G401 (cell line): ENCODE measurements around the gene KSR1. TPM values are rescaled to one million over a fixed set of nuclear protein-coding genes. Genes with fewer than 3 reads are reported as not detected.
"Not testable (repeated sequence)": the region's sequence is repeated elsewhere in the genome, so short reads cannot be mapped to it uniquely, and the experiment has no call there.

Source experiments
- DNase-seq: peaks from one replicate; pipeline ENCODE4 v3.0.0-alpha.2; 2015; ENCODE audit warnings: low spot score
- in situ Hi-C: cut with HindIII; loops from 2 replicates; pipeline ENCODE4 v1.10.0; 2016; ENCODE audit warnings: low sequenced_read_pairs, mixed read lengths
- total RNA-seq: library from RNA; depleted of rRNA; stranded (reverse); fragments of >200 nt; shearing (Covaris generic); gene quantifications from 2 replicates; pipeline ENCODE4 v1.2.3, GENCODE V29; 2014; rRNA removed

The KSR1 gene
- total RNA-seq, 1 experiment from 2014 or later: 6.0 TPM

DNA sequence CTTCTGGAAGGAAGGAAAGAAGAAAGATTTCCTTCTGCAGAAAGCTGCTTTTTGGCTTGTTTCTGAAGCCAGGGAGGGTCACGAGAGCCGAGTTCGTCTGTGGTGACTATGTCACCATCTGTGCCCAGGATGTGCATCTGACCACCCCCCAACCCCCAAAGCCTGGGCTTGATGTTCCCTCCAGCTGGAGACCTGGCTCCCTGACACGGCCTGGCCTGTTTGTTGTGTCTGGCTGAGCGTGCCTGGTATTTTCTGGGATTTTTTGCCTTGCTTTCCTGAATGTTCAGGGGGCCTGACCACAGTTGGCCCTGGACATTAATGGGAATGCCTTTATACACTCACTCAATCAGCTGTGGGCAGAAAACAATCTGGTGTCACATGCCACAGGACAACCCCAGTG, 213.6 kb downstream of the KSR1 start:
- DNase-seq: peak; percentile 43
- in situ Hi-C loops: no loop called here

DNA sequence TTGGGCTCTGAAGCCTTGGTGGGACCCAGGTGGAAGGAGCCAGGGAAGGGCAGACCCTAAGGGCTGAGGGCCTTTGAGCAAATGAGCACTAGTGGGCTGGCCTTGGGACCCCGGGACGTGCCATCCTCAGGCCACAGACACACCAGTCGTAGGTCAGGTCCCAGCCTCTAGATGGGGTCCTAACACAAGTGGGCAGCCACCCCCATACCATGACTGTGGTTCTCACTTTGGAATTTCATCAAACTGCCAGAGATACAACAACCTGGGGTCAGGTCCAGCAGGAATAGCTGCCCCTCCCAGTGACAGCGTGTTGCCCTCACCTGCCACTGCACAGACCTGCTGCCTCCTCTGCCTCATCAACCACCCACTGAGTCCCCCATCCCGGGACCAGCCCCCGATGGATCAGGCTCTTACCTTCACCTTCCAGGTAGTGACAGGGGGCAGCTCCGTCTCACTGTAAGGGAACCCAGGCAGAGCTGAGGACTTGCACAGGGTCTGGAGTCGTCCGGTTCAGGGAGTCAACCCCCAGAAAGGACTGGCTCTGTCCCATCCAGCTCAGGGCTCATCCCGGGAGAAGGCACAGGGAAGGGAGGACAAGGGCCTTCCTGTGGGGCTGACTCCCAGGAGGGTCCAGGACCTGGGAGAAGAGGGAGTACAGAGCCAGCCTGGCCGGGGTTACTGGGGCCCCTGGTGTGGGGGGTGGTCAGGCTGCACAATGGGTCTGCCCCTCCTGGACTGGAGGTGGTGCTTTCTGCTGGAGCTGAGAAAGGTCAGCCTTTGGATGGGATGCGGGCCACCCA, 214.7 kb downstream of the KSR1 start:
- in situ Hi-C loops: no loop called here
- no peak for DNase-seq

DNA sequence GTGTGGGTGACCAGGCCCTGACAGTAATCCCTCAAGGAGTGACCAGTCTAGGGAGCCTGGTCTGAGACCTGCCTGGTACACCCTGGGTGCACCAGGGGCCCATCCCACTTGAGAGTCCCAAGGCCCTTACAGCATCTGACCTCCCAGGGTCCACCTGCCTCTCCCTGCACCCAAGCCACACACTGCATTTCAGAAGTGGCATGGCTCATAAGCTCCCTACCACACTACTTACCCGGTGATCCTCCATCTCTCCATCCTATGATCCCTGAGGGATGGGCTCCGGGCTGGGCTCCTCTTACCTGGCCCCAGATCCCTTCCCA, 215.3 kb downstream of the KSR1 start:
- no peak for DNase-seq
- in situ Hi-C loops: no loop called here

DNA sequence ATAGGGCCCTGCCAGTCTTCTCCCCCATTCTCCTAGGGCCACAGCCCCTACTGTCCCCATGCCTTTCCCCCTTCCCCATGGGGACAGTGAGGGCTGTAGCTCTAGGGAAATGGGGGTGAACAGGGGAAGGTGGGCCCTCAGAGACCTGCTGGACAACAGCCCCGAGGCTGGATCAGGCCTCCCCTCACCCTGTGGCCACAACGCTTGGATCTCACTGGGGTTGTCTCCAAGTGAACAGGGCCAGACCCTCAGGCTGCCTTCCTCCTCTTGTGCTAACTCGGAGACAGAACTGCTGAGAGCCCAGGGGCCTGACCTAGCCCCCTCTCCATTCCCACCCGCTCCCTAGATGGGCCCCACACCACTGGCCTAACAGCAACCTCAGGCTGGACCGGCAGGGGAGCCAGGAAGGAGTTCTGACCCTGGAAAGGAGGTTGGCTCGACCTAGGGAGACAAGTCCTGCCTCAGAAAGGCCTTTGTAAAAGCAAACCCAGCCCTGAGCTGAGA, 215.8 kb downstream of the KSR1 start:
- in situ Hi-C loops, DNase-seq: not testable (repeated sequence)

DNA sequence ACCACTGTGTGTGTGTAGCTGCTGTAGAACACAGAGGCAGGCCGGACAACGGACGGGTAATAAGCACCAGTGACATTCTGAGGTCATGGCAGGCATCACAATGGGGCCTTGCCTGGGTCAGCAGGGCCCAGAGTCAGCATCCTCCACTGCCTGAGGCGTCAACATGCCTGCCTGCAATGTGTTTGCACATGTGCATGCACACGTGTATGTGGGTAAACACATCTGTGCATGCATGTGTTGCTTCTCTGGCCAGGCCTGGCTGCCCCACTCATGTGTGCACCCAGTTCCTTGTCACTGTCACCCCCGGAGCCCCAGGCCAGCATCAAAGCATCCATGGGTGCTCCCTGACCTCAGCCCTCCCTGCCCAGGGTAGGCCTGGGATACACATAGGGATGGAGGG, 218.1 kb downstream of the KSR1 start:
- in situ Hi-C loops: no loop called here

More for the DNA sequence above, 218.1 kb downstream of the KSR1 start:
- no peak for DNase-seq

Other genes starting within 250 kb of the KSR1 start
- 72.2 and 88.3 TPM in 2 replicates for gene WSB1, start 162.3 kb upstream of the KSR1 start, total RNA-seq
- gene LGALS9, start 174.7 kb downstream of the KSR1 start, total RNA-seq: not detected in 2 replicates